ENCODE results near the gene NMT1. TPM values are rescaled to one million over a fixed set of nuclear protein-coding genes. Genes with fewer than 3 reads are reported as not detected.

NMT1 gene
- polyA plus RNA-seq, 1 of the 3 experiments (the other 2 are of a cell fraction), result 30.1 TPM

- POLR2A ChIA-PET, result no interaction called here
- no peak overlapping the region for H3K27ac ChIP-seq (ENCODE audit: low read depth in 2 of 2, low read length in 1 of 2)
- H3K4me3 ChIP-seq (ENCODE audit: low read depth in 2 of 2, low read length in 1 of 2), result no peak overlapping the region
- CTCF ChIA-PET, result interaction anchor here (1.0 to 2.5 kb wide), 4 partner anchors 13 to 334 kb away, joined by 3 to 17 read pairs (median 7); partner anchors contain the start of genes ACBD4 and PLCD3
- H2AFZ ChIP-seq (ENCODE audit: low read depth), result no peak overlapping the region
- no peaks in the 10 kb centered on the region for H3K9me3 ChIP-seq
- no peak for DNase-seq
- no peaks in the 10 kb centered on the region for H3K79me2 ChIP-seq (ENCODE audit: insufficient read depth)
- peaks cover 0 to 21% of the 10 kb centered on the region in 2 experiments; a peak in 1 of 4 replicates for H3K4me1 ChIP-seq (ENCODE audit: control insufficient read depth in 1 of 2, insufficient read depth in 2 of 2, low read depth in 1 of 2, low read length in 1 of 2)
- H3K27me3 ChIP-seq (ENCODE audit: insufficient read depth), result no peaks in the 10 kb centered on the region
- no peaks in the 10 kb centered on the region for H3K9me2 ChIP-seq
- no peak overlapping the region for H3K9ac ChIP-seq
- H4K20me1 ChIP-seq (ENCODE audit: insufficient read depth), result no peaks in the 10 kb centered on the region
- 98% methylated on average over 20 of the region's 23 CpGs for WGBS (ENCODE audit: low lambda C conversion rate)
- no peak overlapping the region for H3K4me2 ChIP-seq
- TF ChIP-seq FOXM1 (IDR thresholded peaks at IDR 0.05; ENCODE audit: low read depth) (no peak), EP300 (IDR thresholded peaks at IDR 0.05; ENCODE audit: borderline replicate concordance in 1 of 2, low read depth in 1 of 2, low read length in 1 of 2) (no peak), RFX5 (IDR thresholded peaks at IDR 0.05; ENCODE audit: low read length) (no peak)
- H3F3A ChIP-seq (replicated peaks; ENCODE audit: insufficient read depth), result peaks cover 5% of the 10 kb centered on the region
- H3K36me3 ChIP-seq (replicated peaks in 1 of 2; ENCODE audit: control insufficient read depth in 1 of 2, insufficient read depth in 2 of 2, low read length in 1 of 2), result peaks cover 5 to 22% of the 10 kb centered on the region in 2 experiments
Measured at GRCh38 chr17:45112559-45113423, 51.7 kb downstream of the NMT1 start.

DNA sequence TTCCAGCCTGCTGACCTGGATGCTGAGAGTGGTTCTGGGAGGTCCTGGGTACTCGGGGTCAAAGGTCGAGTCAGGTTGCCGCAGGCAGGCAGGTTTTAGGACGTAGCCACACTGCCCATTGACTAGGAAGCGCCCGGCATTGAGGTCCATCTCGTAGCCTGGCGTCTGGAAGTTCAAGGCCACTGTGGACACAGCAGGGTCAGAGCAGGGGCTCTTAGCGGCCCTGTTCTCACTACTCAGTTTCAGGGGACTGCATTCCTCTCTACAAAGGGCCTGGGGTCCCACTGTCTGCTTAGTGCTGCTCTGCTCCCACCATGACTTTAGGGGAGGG is 52.3 kb downstream of the NMT1 start:
- no peaks in the 10 kb centered on the region for H3K27me3 ChIP-seq (ENCODE audit: insufficient read depth)
- H3K9ac ChIP-seq, result no peak overlapping the region
- H3K36me3 ChIP-seq (replicated peaks in 1 of 2; ENCODE audit: control insufficient read depth in 1 of 2, insufficient read depth in 2 of 2, low read length in 1 of 2), result peaks cover 5 to 23% of the 10 kb centered on the region in 2 experiments
- H2AFZ ChIP-seq (ENCODE audit: low read depth), result no peak overlapping the region
- no peak overlapping the region for H3K4me3 ChIP-seq (ENCODE audit: low read depth in 2 of 2, low read length in 1 of 2)
- WGBS (ENCODE audit: low lambda C conversion rate), result 90% methylated on average over 5 of the region's 9 CpGs
- H3F3A ChIP-seq (replicated peaks; ENCODE audit: insufficient read depth), result peaks cover 5% of the 10 kb centered on the region
- no peak for DNase-seq
- H3K79me2 ChIP-seq (ENCODE audit: insufficient read depth), result no peaks in the 10 kb centered on the region
- H3K4me2 ChIP-seq, result no peak overlapping the region
- TF ChIP-seq SMC3 (IDR thresholded peaks at IDR 0.05; ENCODE audit: low read depth, low read length) (no peak), GABPA (IDR thresholded peaks at IDR 0.05; ENCODE audit: low read depth) (no peak), RAD21 (IDR thresholded peaks at IDR 0.05; ENCODE audit: low read length) (no peak), RXRA (IDR thresholded peaks at IDR 0.05; ENCODE audit: borderline replicate concordance, low read depth) (no peak), PBX3 (IDR thresholded peaks at IDR 0.05) (no peak), USF1 (IDR thresholded peaks at IDR 0.05; ENCODE audit: borderline replicate concordance, low read depth) (no peak), TEAD4 (IDR thresholded peaks at IDR 0.05; ENCODE audit: borderline replicate concordance, insufficient read depth) (no peak), NRF1 (IDR thresholded peaks at IDR 0.05; ENCODE audit: low read depth, low read length) (no peak), TAF1 (IDR thresholded peaks at IDR 0.05; ENCODE audit: borderline replicate concordance, low read depth, low read length) (no peak), GATA2 (CRISPR knock-in tag; IDR thresholded peaks at IDR 0.05) (no peak), YY1 (IDR thresholded peaks at IDR 0.05; ENCODE audit: low read depth) (no peak), ELF1 (IDR thresholded peaks at IDR 0.05) (no peak)
- TF ChIP-seq, protein P1, sequence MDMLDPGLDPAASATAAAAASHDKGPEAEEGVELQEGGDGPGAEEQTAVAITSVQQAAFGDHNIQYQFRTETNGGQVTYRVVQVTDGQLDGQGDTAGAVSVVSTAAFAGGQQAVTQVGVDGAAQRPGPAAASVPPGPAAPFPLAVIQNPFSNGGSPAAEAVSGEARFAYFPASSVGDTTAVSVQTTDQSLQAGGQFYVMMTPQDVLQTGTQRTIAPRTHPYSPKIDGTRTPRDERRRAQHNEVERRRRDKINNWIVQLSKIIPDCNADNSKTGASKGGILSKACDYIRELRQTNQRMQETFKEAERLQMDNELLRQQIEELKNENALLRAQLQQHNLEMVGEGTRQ (IDR thresholded peaks at IDR 0.05; ENCODE audit: borderline replicate concordance, low read depth, low read length), result no peak
- TF ChIP-seq, protein P2, sequence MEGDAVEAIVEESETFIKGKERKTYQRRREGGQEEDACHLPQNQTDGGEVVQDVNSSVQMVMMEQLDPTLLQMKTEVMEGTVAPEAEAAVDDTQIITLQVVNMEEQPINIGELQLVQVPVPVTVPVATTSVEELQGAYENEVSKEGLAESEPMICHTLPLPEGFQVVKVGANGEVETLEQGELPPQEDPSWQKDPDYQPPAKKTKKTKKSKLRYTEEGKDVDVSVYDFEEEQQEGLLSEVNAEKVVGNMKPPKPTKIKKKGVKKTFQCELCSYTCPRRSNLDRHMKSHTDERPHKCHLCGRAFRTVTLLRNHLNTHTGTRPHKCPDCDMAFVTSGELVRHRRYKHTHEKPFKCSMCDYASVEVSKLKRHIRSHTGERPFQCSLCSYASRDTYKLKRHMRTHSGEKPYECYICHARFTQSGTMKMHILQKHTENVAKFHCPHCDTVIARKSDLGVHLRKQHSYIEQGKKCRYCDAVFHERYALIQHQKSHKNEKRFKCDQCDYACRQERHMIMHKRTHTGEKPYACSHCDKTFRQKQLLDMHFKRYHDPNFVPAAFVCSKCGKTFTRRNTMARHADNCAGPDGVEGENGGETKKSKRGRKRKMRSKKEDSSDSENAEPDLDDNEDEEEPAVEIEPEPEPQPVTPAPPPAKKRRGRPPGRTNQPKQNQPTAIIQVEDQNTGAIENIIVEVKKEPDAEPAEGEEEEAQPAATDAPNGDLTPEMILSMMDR (IDR thresholded peaks at IDR 0.05), result no peak
- H4K20me1 ChIP-seq (ENCODE audit: insufficient read depth), result no peaks in the 10 kb centered on the region
- no peaks in the 10 kb centered on the region for H3K9me2 ChIP-seq
- H3K27ac ChIP-seq (ENCODE audit: low read depth in 2 of 2, low read length in 1 of 2), result no peak overlapping the region
- H3K4me1 ChIP-seq (ENCODE audit: control insufficient read depth in 1 of 2, insufficient read depth in 2 of 2, low read depth in 1 of 2, low read length in 1 of 2), result peaks cover 0 to 21% of the 10 kb centered on the region in 2 experiments; a peak in 1 of 4 replicates
- no peaks in the 10 kb centered on the region for H3K9me3 ChIP-seq
- POLR2A ChIA-PET, result no interaction called here
- CTCF ChIA-PET, result interaction anchor here (1.0 to 2.5 kb wide), 3 partner anchors 14 to 22 kb away, joined by 5 to 17 read pairs (median 16); partner anchors contain the start of genes ACBD4 and PLCD3

All from SK-N-SH (cell line).